Non-pigmented ciliary epithelial cell (primary cell): ENCODE measurements around the gene FYN.
"Not testable (repeated sequence)": the region's sequence is repeated elsewhere in the genome, so short reads cannot be mapped to it uniquely, and the experiment has no call there.

ENCODE experiments used
- DNase-seq: peaks from one replicate; pipeline ENCODE4 v3.0.0-alpha.2; 2010; ENCODE audit warnings: low read depth

The FYN gene

GRCh38 chr6:111680811-111681609 is 192.2 kb downstream of the FYN start:
- not testable (repeated sequence) for DNase-seq

DNA sequence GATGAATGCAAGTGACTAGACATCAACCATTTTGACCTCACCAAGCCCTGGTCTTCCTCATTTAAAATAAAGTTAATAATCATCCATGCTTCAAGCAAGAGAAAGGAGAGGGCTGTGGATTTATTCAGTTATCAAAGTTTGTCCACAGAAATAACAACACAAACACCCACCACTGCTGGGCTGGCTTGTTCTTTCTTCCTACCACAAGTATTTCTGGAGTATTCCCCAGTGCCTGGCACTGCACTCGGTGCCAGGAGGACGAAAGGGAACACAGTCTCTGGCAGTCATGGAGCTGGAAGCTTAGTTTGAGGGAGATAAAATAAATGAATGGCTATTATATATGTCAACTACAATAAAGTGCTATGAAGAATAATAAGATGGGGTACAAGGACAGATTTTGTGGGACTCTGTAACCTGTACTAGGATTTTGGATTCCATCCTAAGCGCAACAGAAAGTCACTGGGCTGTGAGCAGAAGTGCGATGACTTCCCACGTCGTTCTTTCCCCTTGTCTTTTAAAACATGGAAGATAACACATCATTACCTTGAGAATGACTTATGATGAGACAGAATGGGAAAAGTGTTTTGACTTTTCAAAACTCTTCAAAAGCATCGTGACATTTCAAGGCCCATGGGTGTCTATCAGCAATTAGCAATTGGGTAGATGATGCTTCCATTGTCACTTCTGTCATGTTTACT is 193.1 kb downstream of the FYN start:
- no peak for DNase-seq

GRCh38 chr6:111679126-111679858 is 194.0 kb downstream of the FYN start:
- DNase-seq: no peak

DNA sequence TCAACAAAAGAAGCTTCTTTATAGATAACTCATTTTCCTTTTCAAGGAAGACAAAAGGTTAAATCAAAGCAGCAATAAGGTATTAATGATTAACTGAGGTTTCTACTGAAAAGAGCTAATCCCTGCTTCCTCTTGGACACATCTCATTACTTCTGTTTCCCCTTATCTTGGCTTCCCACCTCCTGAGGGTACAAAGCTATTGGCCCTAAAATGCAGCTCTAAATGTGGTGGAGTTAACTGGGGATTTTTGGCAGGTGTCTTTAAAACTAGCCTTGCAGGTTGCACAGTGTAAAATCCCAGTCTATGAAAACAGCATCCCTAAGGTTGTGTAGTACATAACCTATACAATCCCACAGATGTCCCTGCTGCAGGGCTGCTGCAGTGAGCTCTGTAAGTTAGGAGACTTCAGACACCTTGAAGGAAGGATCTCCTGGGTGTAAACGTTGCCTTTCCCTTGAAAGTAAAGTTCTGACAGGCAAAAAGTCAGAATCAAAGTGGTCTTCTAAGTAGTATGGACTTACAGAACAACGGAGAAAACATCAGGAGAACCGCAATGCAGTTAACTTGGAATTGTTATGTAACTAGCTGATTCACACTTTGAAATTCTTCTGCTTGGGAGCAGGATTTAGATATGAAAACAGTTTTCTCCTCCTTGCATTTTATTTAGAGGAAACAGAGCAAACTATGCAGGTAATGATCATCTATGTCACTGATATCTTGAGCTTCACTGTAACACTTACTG is 195.8 kb downstream of the FYN start:
- no peak for DNase-seq

GRCh38 chr6:111676383-111676782 is 196.9 kb downstream of the FYN start:
- no peak for DNase-seq

GRCh38 chr6:111674883-111675282 is 198.4 kb downstream of the FYN start:
- DNase-seq: no peak

DNA sequence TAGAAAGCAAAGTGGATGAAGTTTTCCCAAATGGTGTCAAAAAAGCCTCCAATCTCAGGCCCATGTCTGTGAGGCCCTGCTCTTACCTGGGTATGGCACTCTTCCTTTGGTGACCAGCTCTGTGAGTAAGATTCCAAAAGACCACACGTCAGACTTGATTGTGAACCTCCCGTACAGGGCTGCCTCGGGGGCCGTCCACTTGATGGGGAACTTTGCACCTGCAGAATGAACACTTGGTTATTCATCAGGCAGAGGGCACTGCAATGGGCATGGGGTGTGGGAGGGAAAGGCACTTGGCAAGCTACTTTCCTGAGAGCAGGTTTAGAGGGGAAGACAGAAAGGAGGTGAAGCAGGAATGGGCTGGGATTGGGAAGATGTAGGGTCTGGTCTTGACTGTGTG is 198.8 kb downstream of the FYN start:
- DNase-seq: no peak

DNA sequence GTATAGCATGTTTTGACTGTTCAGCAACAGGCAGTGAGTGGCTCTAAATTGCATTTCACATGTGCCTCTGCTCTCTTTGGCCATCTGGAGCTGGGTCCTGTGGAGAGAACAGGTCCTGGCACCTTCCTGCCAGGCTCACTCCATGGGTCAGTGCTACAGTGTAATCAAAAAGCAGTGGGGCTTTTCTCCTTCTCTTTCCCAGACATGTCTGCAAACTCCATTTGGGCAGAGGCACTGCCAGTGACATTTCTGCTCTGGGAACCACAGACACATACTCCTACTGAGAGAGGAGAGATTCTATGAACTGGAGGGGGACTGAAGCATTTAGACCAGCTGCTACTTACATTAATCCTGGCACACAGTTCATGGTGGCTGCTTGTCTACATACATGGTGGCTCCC is 199.3 kb downstream of the FYN start:
- DNase-seq: no peak

DNA sequence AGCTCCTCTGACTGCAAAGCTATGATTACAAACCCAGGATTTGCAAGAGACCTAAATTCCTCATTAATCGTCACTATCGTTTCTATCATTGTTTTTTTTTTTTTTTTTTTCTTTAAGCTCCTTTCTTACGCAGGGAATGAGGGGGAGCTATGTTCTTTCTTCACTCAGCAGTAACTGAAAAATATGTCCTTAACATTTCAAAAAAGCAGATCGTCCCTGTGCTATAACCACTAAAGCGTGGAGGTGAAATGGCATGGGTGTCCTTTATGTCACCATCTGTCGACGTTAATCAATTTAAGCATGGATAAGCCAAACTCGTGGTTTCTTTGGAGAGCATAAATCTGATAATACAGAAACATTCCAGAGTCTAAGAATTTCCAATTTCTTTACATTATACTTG is 199.7 kb downstream of the FYN start:
- no peak for DNase-seq

DNA sequence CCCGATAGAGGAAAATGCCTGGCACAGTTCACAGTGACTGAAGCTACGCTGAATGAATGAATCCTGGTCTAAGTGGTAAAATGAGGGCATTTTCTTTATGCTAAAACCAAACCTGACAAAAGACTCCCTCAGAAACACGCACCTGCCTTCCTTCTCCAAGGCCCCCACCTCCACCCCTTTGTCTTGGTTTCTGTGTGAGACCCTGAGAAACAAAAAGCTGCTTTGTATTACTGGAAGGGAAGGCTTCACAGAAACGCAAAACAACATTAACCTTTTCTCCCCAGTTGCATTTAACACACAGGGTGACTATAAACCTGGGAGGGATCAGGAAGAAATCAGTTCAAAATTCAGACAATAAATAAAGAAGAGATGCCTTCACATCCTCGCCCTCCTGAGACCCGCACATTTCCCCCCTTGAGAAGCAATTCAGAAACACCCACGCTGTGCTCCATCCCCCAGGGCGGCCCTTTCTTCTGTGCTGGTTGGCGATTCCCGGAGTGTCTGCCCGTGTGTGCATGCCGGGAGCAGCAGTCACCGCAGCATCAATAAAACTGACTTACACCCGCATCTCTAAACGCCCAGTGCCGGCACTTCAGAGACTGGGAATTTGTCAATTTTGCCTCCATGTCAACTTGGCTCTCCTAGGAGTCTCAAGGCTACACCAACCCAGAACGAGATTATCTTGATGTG is 200.3 kb downstream of the FYN start:
- DNase-seq: no peak

DNA sequence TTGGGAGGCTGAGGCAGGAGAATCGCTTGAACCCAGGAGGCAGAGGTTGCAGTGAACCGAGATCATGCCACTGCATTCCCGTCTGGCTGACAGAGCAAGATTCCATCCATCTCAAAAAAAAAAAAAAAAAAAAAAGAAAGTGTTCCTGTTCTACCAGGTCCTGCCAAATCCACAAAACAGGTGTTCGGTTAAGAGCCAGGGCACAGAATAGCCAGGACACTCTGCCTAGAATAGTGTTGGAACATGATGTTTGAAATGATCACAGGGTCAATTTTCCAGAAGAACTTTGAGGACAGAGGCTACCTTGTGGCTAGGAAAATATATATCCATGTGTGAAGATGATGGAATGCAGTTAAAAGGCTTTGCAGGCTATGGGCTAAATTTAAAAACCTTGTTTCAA is 203.9 kb downstream of the FYN start:
- DNase-seq: no peak

- DNase-seq: no peak
Measured at GRCh38 chr6:111668410-111668809, 204.8 kb downstream of the FYN start.

DNA sequence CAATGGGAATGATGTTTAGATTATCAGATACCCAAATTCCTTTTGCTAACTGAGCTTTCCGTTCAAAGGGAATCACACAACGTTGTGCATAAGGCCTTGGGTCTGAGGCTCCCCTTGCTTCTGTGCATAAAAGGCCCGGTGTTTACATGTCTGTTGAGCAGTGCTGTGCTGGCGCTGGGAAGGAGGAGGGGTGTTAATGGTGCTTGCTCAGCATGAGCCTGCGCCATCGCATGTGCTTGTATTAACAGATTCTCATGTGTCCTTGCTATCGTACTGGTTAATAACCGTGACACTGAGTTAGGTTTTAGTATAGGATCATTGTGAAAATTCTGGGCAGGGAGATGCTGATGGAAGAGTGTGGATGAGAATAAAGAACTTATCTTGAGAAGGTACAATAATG is 205.3 kb downstream of the FYN start:
- no peak for DNase-seq

DNA sequence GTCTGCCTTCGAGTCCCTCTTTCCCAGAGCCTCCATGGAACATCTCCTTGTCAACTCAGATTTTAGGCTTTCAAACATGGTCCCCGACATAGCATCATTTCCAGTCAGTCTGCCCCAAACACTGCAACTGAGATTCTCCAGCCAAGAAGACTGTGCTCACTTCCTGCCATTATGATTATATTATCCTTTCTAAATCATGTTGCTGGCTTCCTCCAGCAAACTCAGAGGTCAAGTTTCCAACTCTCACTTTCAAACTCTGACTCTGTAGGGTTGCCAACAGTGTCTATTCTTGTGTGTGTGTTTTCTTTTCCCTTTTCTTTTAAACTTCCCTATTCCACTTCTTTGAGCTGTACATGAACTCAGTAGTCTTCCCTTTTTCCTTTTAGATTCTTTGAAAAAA is 206.4 kb downstream of the FYN start:
- no peak for DNase-seq

GRCh38 chr6:111664565-111665030 is 208.7 kb downstream of the FYN start:
- DNase-seq: no peak

GRCh38 chr6:111663692-111664564 is 209.3 kb downstream of the FYN start:
- no peak for DNase-seq

- no peak for DNase-seq
Measured at GRCh38 chr6:111662794-111663593, 210.3 kb downstream of the FYN start.

- no peak for DNase-seq
Measured at GRCh38 chr6:111662072-111662793, 211.0 kb downstream of the FYN start.

- DNase-seq: no peak
Measured at GRCh38 chr6:111661541-111662061, 211.7 kb downstream of the FYN start.
